ENCODE measurements around the gene USP46.

USP46 gene, protein sequence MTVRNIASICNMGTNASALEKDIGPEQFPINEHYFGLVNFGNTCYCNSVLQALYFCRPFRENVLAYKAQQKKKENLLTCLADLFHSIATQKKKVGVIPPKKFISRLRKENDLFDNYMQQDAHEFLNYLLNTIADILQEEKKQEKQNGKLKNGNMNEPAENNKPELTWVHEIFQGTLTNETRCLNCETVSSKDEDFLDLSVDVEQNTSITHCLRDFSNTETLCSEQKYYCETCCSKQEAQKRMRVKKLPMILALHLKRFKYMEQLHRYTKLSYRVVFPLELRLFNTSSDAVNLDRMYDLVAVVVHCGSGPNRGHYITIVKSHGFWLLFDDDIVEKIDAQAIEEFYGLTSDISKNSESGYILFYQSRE

DNA sequence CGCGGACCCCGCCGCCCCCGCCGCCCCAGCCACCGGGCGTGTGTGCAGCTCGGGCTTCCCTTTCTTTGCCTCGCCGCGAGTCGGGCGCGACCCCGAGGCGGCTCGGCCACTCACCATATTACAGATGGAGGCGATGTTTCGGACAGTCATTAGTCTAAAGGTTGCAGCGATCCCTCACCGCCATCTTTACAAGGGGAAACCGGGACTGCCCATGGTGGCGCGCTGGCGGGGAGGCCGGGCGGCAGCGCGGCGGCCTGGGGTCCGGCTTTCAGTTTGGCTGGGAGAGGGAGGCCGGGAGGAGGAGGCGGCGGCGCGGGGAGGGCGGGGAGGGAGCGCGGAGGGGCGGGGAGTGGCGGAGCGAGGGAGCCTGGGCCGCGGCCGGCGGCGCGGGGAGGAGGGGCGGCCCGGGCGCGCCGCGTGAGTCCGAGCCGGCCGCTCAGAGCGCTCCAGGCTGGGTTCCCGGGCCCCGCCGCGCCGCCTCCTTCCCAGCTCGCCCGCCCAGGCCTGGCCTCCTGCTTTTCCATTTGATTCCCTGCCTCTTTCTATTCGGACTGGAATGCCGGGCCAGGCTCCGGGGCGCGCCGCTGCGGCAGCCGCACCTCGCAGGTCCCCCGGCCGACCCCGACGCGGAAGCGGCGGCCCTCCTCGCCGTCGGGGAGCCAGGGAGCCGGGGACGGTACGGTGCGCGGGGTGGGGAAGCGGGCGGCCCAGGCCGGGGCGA, at the start of gene USP46:
TSS of gene USP46 (minus strand) at position 301 of the 721 bp plus-strand sequence. CDS start at position 150, 151 bp downstream.
- DNase-seq, result peak; percentile 50

DNA sequence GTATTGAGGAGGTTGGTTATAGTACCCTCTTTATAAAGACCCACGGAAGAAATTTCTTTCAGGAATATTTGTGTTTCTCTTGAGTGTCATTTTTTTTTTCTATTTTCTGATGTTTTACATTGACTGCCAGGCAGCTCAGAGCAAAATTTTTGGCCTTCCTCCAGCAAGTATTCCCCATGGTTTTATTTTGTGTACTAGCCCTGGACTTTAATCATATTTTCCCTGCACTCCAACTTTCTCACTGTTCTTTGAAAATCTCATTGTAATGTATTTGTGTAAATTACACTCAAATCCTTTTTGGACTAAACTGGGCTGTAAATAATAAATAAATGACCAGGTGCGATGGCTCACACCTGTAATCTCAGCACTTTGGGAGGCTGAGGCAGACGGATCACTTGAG, 45.6 kb upstream of the USP46 start:
- no peak for DNase-seq

DNA sequence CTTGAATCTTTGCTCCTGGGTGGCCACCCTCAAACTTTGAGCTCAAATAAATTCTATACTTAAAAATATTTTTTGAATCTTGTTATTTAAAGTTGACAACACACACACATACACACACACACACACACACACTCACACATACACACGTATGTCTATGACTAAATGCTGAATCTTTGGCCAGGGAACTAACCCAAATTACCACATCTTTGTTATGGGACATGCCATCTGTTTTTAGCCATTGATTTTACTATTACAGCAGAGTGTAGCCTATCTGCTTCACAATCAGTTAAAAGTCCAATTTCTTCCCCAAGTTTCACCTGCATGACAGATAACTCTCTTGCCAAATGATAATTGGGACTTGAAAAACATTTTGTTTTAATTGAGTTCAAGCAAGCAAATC, 45.0 kb upstream of the USP46 start:
- DNase-seq, result no peak

DNA sequence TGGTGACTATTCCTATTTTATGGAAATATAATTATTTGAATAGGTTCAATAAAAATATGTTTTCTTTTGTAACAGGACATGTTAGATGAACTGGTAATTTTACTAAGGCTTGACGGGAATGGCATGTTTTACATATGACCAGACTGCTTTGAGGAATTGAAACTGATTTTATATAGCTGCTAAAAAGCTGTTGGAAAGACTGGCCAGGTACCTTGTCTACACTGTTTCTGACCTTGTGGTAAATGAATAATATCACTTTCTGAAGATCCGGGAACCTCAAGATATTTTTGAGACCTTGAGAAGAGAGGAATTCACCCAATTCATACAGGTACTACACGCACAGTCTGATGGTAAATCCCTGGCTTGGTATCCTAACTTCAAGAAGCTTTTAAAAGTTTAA, 42.1 kb upstream of the USP46 start:
- DNase-seq, result no peak

DNA sequence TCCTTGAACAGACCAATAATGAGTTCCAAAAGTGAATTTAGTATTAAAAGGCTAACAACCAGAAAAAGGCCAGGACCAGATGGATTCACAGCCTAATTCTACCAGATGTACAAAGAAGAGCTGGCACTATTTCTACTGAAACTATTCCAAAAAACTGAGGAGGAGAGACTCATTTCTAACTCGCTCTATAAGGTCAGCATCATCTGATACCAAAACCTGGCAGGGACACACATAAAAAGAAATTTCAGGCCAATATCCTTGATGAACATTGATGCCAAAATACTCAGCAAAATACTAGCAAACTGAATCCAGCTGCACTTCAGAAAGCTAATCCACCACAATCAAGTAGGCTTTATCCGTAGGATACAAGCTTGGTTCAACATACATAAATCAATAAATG, 35.8 kb upstream of the USP46 start:
- no peak for DNase-seq

DNA sequence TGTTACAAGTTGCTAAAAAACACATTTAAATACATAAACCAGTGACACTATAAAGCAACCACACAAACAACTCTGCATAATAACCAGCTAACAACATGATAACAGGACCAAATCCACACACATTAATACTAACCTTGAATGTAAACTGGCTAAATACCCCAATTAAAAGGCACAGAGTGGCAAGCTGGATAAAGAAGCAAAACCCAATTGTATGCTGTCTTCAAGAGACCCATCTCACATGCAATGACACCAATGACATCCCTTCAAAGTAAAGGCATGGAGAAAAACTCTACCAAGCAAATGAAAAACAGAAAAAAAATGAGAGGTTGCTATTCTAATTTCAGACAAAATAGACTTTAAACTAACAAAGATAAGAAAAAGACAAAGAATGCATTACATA, 34.4 kb upstream of the USP46 start:
- DNase-seq, result no peak

DNA sequence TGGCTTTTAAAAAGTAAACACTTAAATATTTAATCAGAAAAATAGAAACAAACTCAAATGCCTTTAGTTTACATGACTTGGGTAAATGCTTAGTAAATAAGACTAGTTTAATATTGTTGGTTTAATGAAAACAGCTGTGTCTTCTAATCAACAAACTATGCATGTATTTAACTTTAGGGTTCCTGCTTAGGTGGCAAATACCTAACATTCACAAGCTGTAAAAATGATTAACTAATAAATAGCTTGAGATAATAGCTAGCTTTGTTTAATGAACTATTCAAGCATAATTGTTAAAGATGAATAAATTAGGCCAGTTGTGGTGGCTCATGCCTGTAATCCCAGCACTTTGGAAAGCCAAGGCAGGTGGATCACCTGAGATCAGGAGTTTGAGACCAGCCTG, 30.0 kb upstream of the USP46 start:
- no peak for DNase-seq

DNA sequence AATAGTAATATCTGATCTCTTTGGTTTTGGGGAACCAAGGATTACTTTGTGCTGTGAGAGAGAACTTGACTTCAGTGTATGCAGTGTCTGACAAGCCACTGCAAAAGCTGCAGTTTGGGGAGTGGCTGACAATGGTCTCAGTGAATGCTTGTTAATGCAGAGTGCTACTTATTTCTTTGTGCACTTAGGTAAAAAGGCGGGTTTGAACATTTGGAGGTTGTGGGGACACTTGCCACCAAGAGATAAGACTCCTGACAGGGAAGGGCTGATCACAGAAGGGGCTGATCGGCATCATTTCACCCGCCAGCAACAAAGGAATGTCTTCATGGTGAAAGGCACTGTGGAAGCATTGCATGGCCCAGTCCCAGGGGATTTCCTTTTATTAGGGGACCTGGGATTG, 28.6 kb upstream of the USP46 start:
- DNase-seq, result no peak

DNA sequence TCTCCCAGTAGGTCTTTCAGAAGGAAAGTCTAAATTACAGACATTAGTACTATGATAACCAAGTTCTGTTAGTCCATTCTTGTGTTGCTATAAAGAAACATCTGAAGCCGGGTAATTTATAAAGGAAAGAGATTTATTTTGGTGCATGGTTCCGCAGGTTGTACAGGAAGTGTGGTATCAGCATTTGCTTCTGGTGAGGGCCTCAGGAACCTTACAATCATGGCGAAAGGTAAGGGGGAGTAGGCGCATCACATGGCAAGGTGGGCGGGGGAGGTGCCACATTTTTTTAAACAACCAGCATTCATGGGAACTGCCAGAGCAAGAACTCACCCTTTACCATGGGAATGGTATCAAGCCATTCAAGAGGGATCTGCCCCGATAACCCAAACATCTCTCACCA, 26.2 kb upstream of the USP46 start:
- DNase-seq, result no peak

DNA sequence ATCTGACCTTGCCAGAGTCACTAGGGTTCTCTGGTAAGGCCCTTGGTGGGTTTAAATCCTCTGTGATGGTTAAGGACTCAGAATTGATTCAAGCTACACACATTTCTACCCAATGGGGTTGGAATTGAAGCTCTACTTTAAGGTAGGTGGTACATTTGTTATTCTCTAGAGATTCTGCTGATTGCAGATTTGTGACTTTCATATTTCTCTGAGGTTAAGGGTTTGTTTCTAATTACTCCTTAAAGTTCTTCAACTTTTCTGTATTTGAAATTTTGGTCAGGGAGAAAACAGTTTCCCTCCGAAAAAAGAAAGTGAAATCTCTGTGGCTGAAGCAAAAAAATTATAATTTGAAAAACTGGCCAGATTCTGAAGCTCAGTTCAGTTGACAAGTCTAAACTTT, 25.8 kb upstream of the USP46 start:
- no peak for DNase-seq

DNA sequence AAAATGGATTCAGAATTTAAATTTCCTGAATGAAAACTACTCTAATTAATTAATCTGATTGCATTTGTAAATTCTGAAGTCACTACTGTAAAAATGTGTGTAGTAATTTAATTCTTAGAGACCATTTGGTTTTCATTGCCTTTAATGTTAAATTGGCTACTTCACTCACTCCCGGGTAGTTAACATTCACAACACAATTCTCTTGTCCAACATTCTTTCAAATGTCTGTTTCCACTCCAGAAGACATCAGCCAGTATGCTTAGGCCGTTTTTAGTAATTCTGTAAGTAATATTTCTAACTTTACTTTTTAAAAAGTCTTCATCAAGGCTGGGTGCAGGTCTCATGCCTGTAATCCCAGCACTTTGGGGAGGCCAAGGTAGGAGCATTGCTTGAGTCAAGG, 21.3 kb upstream of the USP46 start:
- DNase-seq, result no peak

DNA sequence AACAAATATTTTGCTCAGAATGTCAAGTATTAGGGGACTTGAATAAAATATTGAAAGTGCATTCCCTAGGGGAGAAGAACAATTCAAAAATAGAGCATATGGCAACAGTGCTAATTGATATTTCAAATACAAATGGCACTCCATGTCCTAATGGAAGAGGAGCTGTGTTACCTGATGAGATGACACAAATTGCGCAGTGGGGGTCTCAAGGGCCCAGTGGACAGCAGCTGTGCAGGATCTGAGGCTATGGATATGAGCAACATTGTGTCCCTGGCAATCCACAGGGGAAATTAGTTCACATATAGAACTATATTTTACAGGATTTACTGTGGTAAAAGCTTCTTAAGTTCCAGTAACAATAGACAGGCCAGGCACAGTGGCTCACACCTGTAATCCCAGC, 17.4 kb upstream of the USP46 start:
- no peak for DNase-seq

DNA sequence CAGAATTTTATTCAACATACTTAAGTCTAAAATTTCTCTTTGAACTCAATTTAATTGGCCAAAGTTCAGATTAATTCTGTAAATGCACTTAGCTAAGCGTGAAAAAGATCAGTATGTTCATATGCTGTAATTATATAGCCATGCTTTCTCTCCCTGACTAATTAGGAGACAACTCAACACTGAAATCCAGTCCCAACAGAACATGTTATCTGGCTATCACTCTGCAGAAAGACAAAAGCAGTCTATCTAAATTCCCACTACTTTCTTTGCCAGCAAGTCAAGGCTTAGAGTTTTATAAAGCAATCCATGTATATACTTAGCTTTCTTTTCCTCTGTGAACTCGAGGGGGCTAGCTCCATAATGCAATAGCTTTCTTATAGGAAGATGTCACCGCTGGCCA, 16.0 kb upstream of the USP46 start:
- no peak for DNase-seq

DNA sequence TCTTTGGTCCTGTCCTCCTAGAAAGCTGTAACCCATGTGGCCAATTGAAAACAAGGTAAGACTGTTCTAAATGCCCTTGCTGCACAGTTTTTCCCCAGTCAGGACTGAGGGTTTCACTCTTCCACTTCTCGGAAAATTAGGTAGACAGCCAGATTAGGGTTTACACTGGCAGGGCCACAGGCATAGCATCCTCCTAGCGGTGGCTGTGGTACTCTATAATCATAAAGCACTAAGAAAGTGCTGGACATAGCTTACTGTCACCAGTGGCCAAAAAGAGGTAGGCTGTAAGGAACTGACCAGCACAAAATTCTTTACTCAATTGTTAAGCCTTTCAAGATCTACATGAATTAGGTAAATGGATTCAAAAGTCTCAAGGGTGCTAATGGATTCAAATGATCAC, 11.6 kb upstream of the USP46 start:
- no peak for DNase-seq

DNA sequence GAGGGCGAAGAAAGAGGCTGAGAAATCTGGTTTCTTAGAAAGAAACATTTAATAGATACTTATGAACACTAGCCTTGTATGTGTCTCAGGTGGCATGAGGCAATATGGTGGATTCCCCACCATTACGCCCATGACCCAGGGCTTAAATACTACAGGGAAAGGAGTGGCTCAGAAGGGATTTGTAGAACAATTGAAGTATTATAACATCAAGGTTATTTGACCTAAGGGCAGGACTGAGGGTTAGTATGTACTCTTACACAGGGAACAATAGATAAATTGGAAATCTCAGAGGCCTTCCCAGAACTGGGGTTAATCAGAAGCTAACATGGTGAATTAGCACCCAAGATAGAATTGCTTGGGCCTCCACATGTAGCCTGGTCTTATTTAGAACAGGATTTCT, 11.0 kb upstream of the USP46 start:
- no peak for DNase-seq

DNA sequence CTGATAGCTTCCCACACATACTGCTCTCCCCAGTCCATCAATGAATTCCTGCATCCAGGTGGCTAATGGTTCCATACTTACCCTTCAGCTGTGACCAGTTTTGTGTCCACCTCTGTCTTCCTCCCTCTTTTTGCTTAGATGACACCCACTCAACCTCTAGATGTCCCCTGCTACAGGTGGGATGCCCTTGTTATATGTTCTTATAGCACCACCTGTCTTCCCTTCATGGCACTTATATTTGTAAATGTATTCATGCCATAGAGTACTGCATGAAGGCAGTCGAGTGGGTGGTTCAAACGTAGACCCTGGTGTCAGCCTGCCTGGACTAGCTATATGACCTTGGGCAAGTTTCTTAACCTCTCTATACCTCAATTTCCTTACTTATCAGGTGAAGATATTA, 6.5 kb upstream of the USP46 start:
- DNase-seq, result no peak

DNA sequence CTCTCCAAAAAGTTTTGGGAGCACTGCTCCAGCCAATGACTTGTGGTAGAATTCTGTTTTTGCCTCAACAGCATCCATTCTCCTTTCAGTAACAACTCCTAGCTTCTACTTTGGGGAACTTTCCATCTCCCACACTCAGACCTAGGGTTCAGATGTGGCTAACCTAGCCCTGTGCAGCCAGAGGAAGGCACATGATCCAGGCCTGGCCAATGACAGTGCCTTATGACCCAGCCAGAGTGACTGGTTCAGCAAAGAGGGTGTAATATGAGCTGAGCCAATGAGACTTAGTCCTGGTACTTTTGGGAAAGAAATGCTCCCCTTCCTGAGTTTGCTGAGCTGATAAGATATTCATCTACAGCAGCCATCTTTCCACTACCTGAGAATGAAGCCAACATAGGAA, 5.4 kb upstream of the USP46 start:
- no peak for DNase-seq

DNA sequence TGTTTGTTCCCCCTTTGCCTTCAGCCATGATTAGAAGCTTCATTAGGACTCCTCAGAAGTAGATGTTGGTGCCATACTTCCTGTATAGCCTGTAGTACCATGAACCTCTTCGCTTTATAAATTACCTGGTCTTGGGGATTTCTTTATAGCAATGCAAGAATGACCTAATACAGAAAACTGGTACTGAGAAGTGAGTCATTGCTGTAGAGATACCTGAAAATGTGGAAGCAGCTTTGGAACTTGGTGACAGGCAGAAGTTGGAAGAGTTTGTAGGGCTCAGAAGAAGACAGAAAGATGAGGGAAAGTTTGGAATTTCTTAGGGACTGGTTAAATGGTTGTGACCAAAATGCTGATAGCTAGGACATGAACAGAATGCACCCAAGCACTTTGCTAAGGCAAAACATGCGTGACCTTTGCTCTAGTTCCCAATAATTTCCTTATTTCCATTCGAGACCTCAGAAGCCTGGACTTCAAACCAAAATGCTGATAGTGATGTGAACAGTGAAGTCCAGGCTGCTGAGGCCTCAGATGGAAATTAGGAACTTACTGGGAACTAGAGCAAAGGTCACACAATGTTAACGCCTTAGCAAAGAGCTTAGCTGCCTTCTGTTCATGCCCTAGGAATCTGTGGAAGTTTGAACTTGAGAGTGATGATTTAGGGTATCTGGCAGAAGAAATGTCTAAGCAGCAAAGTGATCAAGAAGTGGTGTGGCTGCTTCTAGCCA, 3.0 kb upstream of the USP46 start:
- DNase-seq, result peak; percentile 10

DNA sequence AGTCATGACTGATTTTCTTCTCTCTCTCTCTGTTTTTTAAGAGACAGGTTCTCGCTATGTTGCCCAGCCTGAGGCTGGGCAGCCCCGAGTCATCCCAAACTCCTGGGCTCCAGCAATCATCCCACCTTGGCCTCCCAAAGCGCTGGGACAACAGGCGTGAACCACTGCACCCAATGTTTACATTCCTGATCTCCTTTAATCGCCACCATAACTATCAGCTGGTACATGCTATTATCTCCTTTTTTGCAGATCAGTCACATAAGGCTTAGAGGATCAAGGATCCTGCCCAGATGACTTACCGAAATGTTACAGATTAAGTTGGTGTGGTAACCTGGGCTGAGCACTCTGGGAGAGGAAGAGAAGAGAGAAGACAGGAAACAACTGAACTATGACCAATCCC, 1.5 kb upstream of the USP46 start:
- no peak for DNase-seq

DNA sequence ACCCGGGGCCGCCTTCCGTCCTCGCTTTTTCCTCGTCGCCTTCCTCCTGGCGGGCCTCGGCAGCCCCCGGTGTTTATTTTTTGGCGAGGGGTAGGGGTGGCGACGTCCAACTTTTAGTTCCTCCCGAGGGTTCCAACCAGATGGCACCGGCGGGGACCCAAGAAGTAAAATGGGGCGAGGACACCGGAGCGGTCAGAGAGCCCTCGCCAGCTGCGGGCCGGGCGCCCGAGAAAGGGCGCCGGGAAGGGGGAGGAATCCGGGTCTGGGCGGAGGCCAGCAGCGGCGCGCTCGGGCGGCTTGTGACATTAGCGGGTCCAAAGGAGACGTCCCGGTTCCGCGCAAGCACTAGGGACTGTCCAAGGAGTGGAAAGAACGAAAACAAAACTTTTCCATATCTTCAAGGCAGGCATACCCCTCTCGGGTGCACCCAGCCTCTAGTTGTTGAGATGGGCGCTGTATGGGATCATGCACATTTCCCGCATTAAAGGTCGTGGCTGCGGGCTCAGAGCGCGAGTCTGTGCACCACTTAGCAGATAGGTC, 691 bp upstream of the USP46 start:
- DNase-seq, result no peak

DNA sequence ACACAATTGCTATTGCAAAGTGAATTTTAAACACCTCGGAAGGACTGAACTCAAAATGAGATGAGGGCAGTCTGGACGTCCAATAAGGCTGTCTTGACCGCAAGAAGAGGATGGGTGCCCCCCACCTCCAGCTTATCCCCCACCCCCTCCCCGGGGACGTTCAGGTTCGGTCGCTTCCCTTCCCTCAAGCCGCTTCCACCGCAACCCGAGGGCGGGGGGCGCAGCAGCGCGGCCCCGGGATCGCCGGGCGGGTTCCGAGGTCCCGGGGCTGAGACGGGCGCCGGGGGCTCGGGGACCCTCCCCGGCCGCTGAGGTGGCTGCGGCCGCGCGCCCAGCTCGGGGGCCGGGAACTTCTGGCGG, 480 bp downstream of the USP46 start:
- DNase-seq, result no peak

DNA sequence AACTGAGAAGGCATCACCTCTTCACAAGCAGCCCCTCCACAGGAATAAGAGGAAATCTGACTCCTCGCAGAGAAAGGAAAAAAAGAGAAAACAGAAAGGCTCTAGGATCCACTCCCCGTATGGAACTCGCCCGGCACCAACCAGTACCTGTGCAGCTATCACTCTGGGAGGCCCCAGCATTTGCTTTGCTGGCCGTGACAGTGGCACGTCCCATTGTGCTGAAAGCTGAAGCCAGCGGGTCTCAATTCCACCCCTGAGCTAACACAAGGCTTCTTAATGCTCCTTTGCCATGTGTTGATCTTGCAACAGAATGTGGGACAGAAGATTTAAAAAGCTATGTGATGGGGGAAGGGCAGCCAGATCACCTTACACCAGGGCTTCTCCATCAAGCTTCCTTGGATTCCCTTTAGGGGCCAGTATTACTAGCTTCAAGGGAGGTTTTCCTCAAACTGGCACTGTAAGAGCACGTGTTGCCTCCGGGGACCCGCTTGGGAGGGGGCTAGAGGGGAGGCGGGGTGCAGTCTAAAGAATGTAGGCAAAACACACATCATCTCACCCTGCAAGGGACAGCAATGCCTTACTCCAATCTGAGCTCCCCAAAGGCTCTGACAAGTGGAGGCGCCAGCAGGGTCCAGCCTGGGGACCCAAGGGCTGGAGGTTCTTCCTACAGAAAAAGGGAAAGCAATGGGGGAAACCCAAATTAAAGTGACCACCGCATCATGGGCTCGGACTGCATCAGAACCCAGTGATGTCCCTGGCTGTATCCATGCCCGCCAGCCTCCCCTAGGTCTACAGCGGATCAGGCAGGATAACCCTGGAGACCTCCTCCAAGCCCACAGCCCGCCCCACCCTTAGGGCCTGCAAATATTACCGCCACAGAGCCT, 1.2 kb downstream of the USP46 start:
- DNase-seq, result no peak

DNA sequence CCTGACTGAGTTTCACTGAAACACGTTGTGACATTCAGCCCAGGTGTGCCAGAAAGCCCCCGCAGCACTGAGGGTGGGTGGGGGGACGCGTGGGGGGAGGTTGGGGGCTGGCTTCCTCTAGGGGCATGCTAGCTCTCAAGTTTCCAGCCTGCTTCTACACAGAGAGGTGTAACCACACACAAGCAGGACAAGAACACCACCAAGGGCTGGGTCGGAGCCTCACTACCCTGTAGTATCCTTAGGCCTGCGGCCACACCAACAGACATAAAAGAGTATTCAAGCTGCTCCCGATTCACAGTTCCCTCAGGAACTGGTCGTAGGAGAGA, 1.8 kb downstream of the USP46 start:
- DNase-seq, result no peak
